IMR-90 (cell line): ENCODE measurements around the gene MARCHF6. TPM values are rescaled to one million over a fixed set of nuclear protein-coding genes. Genes with fewer than 3 reads are reported as not detected.

Experiments used
- ATAC-seq: fragments of 200-7000 bp; cut with Tn5 transposase; 2 replicates; pipeline ENCODE4 v1.9.1; 2020; ENCODE audit warnings: low read depth, mild to moderate bottlenecking, moderate library complexity
- BruUV-seq: library from RNA; stranded (reverse); fragments of 400-500 nt; replicated peaks from 2 replicates; lab custom pipeline; 2021; lab: Mats Ljungman, UMichigan
- CTCF ChIA-PET: fragments of 300-600 bp; formaldehyde crosslinking; extraction: SDS; loops from one replicate; lab custom pipeline; 2021; ENCODE audit warnings: antibody characterized with exemption; lab: Yijun Ruan, JAX
- POLR2A ChIA-PET: fragments of 300-600 bp; sonication (Branson Sonifier 250); formaldehyde crosslinking; loops from one replicate; lab custom pipeline; 2022; ENCODE audit warnings: antibody characterized with exemption; ENCODE audit not compliant: unreplicated experiment; lab: Charles Lee
- DNase-seq: peaks from one replicate; pipeline ENCODE4 v3.0.0; 2013
- H2AFZ ChIP-seq: replicated peaks from 2 replicates; pipeline ENCODE3; 2013; ENCODE audit warnings: low read length, mild to moderate bottlenecking; ENCODE audit not compliant: poor library complexity
- H2AK5ac ChIP-seq: 2 replicates; pipeline ENCODE4 v1.6.1; 2013; ENCODE audit warnings: low read depth, low read length, inconsistent platforms
- H2AK9ac ChIP-seq: replicated peaks from 2 replicates; pipeline ENCODE3; 2013; ENCODE audit warnings: mild to moderate bottlenecking, low read depth, low read length, moderate library complexity; ENCODE audit not compliant: poor library complexity
- H2BK120ac ChIP-seq: 2 replicates; pipeline ENCODE4 v1.6.1; 2013; ENCODE audit warnings: low read depth, low read length, inconsistent platforms
- H2BK15ac ChIP-seq: 3 replicates; pipeline ENCODE4 v1.6.1; 2013; ENCODE audit warnings: low read depth, low read length, inconsistent platforms
- H2BK20ac ChIP-seq: 2 replicates; pipeline ENCODE4 v1.6.1; 2013; ENCODE audit warnings: low read depth, mild to moderate bottlenecking, inconsistent platforms, low read length, moderate library complexity
- H2BK5ac ChIP-seq: 2 replicates; pipeline ENCODE4 v1.6.1; 2013; ENCODE audit warnings: mild to moderate bottlenecking, low read depth, low read length, inconsistent platforms; ENCODE audit not compliant: poor library complexity, severe bottlenecking
- H3K14ac ChIP-seq: replicated peaks from 2 replicates; pipeline ENCODE4 v1.6.1; 2013; ENCODE audit warnings: low read depth, low read length, inconsistent platforms
- H3K18ac ChIP-seq: 2 replicates; pipeline ENCODE4 v1.6.1; 2013; ENCODE audit warnings: low read depth, low read length, control low read depth
- H3K23ac ChIP-seq: 2 replicates; pipeline ENCODE4 v1.6.1; 2013; ENCODE audit warnings: low read depth, low read length, inconsistent platforms
- H3K27ac ChIP-seq: 2 replicates; pipeline ENCODE4 v1.5.1; 2013; ENCODE audit warnings: mild to moderate bottlenecking, control low read depth, low read length; ENCODE audit not compliant: insufficient read depth
- H3K27me3 ChIP-seq: 2 replicates; pipeline ENCODE4 v1.6.1; 2013; ENCODE audit warnings: low read length; ENCODE audit not compliant: control insufficient read depth, insufficient read depth
- H3K36me3 ChIP-seq: 2 replicates; pipeline ENCODE4 v1.6.1; 2013; ENCODE audit warnings: low read length, mixed read lengths; ENCODE audit not compliant: control insufficient read depth, insufficient read depth
- H3K4ac ChIP-seq: 2 replicates; pipeline ENCODE4 v1.6.1; 2013; ENCODE audit warnings: low read depth, low read length, inconsistent platforms
- H3K4me1 ChIP-seq: 2 replicates; pipeline ENCODE4 v1.6.1; 2013; ENCODE audit warnings: low read length, mixed read lengths; ENCODE audit not compliant: control insufficient read depth, insufficient read depth
- H3K4me2 ChIP-seq: 2 replicates; pipeline ENCODE4 v1.6.1; 2013; ENCODE audit warnings: low read depth, mild to moderate bottlenecking, control low read depth, low read length, moderate library complexity
- H3K4me3 ChIP-seq: 2 replicates; pipeline ENCODE4 v1.5.1; 2013; ENCODE audit warnings: low read depth, mild to moderate bottlenecking, control low read depth, low read length, moderate library complexity; ENCODE audit not compliant: insufficient read depth
- H3K56ac ChIP-seq: 2 replicates; pipeline ENCODE4 v1.6.1; 2013; ENCODE audit warnings: low read length, inconsistent platforms; ENCODE audit not compliant: insufficient read depth; ENCODE audit errors: extremely low read depth
- H3K79me1 ChIP-seq, 2 experiments: 2 replicates each; pipeline ENCODE4 v1.6.1; 2013; ENCODE audit warnings: low read length in 2 of 2, inconsistent platforms in 1 of 2, low read depth in 1 of 2
- H3K9ac ChIP-seq: 2 replicates; pipeline ENCODE4 v1.6.1; 2013; ENCODE audit warnings: low read depth, low read length, control low read depth
- H3K9me1 ChIP-seq: 2 replicates; pipeline ENCODE4 v1.6.1; 2013; ENCODE audit warnings: low read length, inconsistent platforms; ENCODE audit not compliant: insufficient read depth
- H3K9me3 ChIP-seq: 2 replicates; pipeline ENCODE4 v1.6.1; 2013; ENCODE audit warnings: low read length; ENCODE audit not compliant: control insufficient read depth, insufficient read depth
- H4K20me1 ChIP-seq: 2 replicates; pipeline ENCODE4 v1.6.1; 2013; ENCODE audit warnings: low read length, inconsistent platforms; ENCODE audit not compliant: insufficient read depth
- H4K5ac ChIP-seq: 2 replicates; pipeline ENCODE4 v1.6.1; 2013; ENCODE audit warnings: mild to moderate bottlenecking, low read depth, low read length, control low read depth
- H4K8ac ChIP-seq, 2 experiments: 2 replicates each; pipeline ENCODE4 v1.6.1; 2013; ENCODE audit warnings: low read depth in 2 of 2, low read length in 2 of 2, control low read depth in 1 of 2, inconsistent platforms in 1 of 2
- H4K91ac ChIP-seq: 2 replicates; pipeline ENCODE4 v1.6.1; 2013; ENCODE audit warnings: low read depth, low read length, inconsistent platforms; ENCODE audit not compliant: insufficient read depth
- CHD1 ChIP-seq: IDR thresholded peaks from 2 replicates; pipeline ENCODE4 v1.6.1; 2012; ENCODE audit warnings: low read depth, low read length, improper control_type of control experiment
- FOS ChIP-seq: fragments of 150-350 bp; IDR thresholded peaks from 2 replicates; pipeline ENCODE4 v1.6.1; 2016; ENCODE audit warnings: low read depth, low read length
- MAFK ChIP-seq: IDR thresholded peaks from 2 replicates; pipeline ENCODE4 v1.6.1; 2012; ENCODE audit warnings: low read depth, low read length, improper control_type of control experiment
- MAZ ChIP-seq: IDR thresholded peaks from 2 replicates; pipeline ENCODE4 v1.6.1; 2012; ENCODE audit warnings: low read depth, mild to moderate bottlenecking, low read length, improper control_type of control experiment, moderate library complexity, borderline replicate concordance
- MXI1 ChIP-seq: IDR thresholded peaks from 2 replicates; pipeline ENCODE4 v1.6.1; 2012; ENCODE audit warnings: low read depth, mild to moderate bottlenecking, low read length, moderate library complexity, borderline replicate concordance
- NFE2L2 ChIP-seq: fragments of 150-350 bp; IDR thresholded peaks from 2 replicates; pipeline ENCODE4 v1.6.1; 2016; ENCODE audit warnings: low read depth, mild to moderate bottlenecking, low read length
- POLR2A ChIP-seq: IDR thresholded peaks from 2 replicates; pipeline ENCODE4 v1.6.1; 2012; ENCODE audit warnings: mild to moderate bottlenecking, low read depth, low read length
- RAD21 ChIP-seq: IDR thresholded peaks from 2 replicates; pipeline ENCODE4 v1.6.1; 2012; ENCODE audit warnings: low read length, improper control_type of control experiment
- RCOR1 ChIP-seq: IDR thresholded peaks from 2 replicates; pipeline ENCODE4 v1.6.1; 2012; ENCODE audit warnings: mild to moderate bottlenecking, low read length, improper control_type of control experiment; ENCODE audit not compliant: insufficient replicate concordance
- RFX5 ChIP-seq: IDR thresholded peaks from 2 replicates; pipeline ENCODE4 v1.8.0; 2012; ENCODE audit warnings: low read depth, mild to moderate bottlenecking, low read length, moderate library complexity
- SMC3 ChIP-seq: fragments of 150-350 bp; IDR thresholded peaks from 2 replicates; pipeline ENCODE4 v1.6.1; 2016; ENCODE audit warnings: low read depth, mild to moderate bottlenecking, antibody characterized with exemption, low read length, moderate library complexity
- WGBS, 2 experiments: methylation state at CpG; one replicate each; pipeline versions ENCODE4 v1.1.5 to v1.1.7; 2013; ENCODE audit warnings: missing lambda C conversion rate in 2 of 2; ENCODE audit not compliant: insufficient read length in 1 of 2; ENCODE audit errors: extremely low coverage in 2 of 2; 5-methylcytosine and 5-hydroxymethylcytosine counted together
- dilution Hi-C: fragments of 300-500 bp; cut with HindIII; formaldehyde crosslinking; loops from one replicate; pipeline ENCODE4 v1.14.3; 2018; ENCODE audit warnings: low sequenced_read_pairs; ENCODE audit not compliant: unreplicated experiment
- in situ Hi-C: fragments of 300-500 bp; cut with MboI; formaldehyde crosslinking; loops from 3 replicates; pipeline ENCODE4 v1.14.3; 2019; ENCODE audit warnings: low sequenced_read_pairs, inconsistent platforms, mixed read lengths
- intact Hi-C: fragments of 100-400 bp; cut with micrococcal nuclease; formaldehyde crosslinking; loops from 2 replicates; pipeline ENCODE4 v1.10.0; 2022
- polyA plus RNA-seq, 3 experiments: library from polyadenylated mRNA; depleted of rRNA; stranded (reverse); fragments of >200 nt; gene quantifications; 2 replicates each; pipeline ENCODE4 v1.2.3, GENCODE V29; 2012; ENCODE audit warnings: low replicate concordance in 1 of 3
- total RNA-seq: library from RNA; depleted of rRNA; stranded (reverse); fragments of >200 nt; gene quantifications from 2 replicates; pipeline ENCODE4 v1.2.3, GENCODE V29; 2012
- TF ChIP-seq, protein P1 (sequence below): fragments of 150-350 bp; IDR thresholded peaks from 2 replicates; pipeline ENCODE4 v1.6.1; 2017; ENCODE audit warnings: mild to moderate bottlenecking, antibody characterized with exemption, low read length, low read depth
- TF ChIP-seq, protein P2 (sequence below): conservative IDR thresholded peaks from 2 replicates; pipeline ENCODE4 v1.5.1; 2012; ENCODE audit warnings: mild to moderate bottlenecking, low read depth, low read length, improper control_type of control experiment

MARCHF6 gene
- total and polyA plus RNA-seq, 2 of the 4 experiments (the other 2 are of a cell fraction): 55.2 to 62.6 TPM

DNA sequence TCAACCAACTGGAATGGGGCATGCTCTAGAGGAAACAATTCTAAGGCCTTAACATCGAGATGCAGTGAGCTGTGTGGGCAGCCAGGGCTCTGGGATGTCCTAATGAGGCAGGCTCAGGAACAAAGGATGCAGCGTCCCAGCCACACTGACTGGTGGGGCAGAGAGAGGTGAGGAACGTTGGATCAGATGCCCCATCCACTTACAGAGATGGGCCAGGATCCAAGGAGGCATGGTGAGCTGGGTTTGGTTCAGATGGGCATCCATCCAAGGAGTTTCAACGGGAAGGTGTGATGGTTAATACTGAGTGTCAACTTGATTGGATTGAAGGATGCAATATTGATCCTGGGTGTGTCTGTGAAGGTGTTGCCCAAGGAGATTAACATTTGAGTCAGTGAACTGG lies 15.5 kb upstream of the MARCHF6 start:
- 57% methylated on average over 3 of the region's 4 CpGs; no CpG with 5 or more reads in 1 of the 2 experiments for WGBS, 2 experiments
- Histone ChIP-seq H3K23ac (no peak overlapping the region), H3K18ac (no peak overlapping the region), H4K8ac (no peak overlapping the region), H2BK20ac (no peak overlapping the region), H2AK9ac (no peak overlapping the region), H3K27ac (no peak overlapping the region), H3K4ac (no peak overlapping the region), H3K79me1 (no peaks in the 10 kb centered on the region), H3K14ac (no peak overlapping the region), H3K36me3 (no peaks in the 10 kb centered on the region), H3K4me2 (no peak overlapping the region), H2BK15ac (no peak overlapping the region), H4K91ac (no peak overlapping the region), H2AFZ (no peak overlapping the region), H4K5ac (no peak overlapping the region), H2BK5ac (no peak overlapping the region), H3K56ac (no peak overlapping the region), H2BK120ac (no peak overlapping the region), H3K4me3 (no peak overlapping the region), H3K9me1 (no peaks in the 10 kb centered on the region), H4K20me1 (no peaks in the 10 kb centered on the region), H3K9me3 (no peaks in the 10 kb centered on the region), H2AK5ac (no peak overlapping the region), H3K4me1 (no peaks in the 10 kb centered on the region; the same call in 1 of the 2 replicates), H3K9ac (no peak overlapping the region), H3K27me3 (peaks cover 7% of the 10 kb centered on the region; the same call in 1 of the 2 replicates)
- POLR2A ChIA-PET: no interaction called here
- DNase-seq: no peak
- in situ Hi-C loops: no loop called here
- TF ChIP-seq POLR2A (no peak), MAZ (no peak), RCOR1 (no peak), SMC3 (no peak), FOS (no peak), NFE2L2 (no peak), RFX5 (no peak), RAD21 (no peak), MAFK (no peak), MXI1 (no peak), CHD1 (no peak)
- TF ChIP-seq, protein P1, sequence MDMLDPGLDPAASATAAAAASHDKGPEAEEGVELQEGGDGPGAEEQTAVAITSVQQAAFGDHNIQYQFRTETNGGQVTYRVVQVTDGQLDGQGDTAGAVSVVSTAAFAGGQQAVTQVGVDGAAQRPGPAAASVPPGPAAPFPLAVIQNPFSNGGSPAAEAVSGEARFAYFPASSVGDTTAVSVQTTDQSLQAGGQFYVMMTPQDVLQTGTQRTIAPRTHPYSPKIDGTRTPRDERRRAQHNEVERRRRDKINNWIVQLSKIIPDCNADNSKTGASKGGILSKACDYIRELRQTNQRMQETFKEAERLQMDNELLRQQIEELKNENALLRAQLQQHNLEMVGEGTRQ: no peak
- TF ChIP-seq, protein P2, sequence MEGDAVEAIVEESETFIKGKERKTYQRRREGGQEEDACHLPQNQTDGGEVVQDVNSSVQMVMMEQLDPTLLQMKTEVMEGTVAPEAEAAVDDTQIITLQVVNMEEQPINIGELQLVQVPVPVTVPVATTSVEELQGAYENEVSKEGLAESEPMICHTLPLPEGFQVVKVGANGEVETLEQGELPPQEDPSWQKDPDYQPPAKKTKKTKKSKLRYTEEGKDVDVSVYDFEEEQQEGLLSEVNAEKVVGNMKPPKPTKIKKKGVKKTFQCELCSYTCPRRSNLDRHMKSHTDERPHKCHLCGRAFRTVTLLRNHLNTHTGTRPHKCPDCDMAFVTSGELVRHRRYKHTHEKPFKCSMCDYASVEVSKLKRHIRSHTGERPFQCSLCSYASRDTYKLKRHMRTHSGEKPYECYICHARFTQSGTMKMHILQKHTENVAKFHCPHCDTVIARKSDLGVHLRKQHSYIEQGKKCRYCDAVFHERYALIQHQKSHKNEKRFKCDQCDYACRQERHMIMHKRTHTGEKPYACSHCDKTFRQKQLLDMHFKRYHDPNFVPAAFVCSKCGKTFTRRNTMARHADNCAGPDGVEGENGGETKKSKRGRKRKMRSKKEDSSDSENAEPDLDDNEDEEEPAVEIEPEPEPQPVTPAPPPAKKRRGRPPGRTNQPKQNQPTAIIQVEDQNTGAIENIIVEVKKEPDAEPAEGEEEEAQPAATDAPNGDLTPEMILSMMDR: no peak
- BruUV-seq: no TSS peak
- dilution Hi-C loops: no loop called here
- no peak for ATAC-seq
- CTCF ChIA-PET: no interaction called here
- intact Hi-C loops: no loop called here
